ENCODE data around the gene EXOC4. TPM values are rescaled to one million over a fixed set of nuclear protein-coding genes. Genes with fewer than 3 reads are reported as not detected.

Gene EXOC4
- total RNA-seq, 1 experiment from 2014 or later: 75.8 TPM

GRCh38 chr7:133217773-133218172 is 35.1 kb upstream of the EXOC4 start:
- H2BK120ac ChIP-seq (ENCODE audit: low read depth, low read length, poor library complexity, severe bottlenecking): no peak overlapping the region
- no peak overlapping the region for H4K5ac ChIP-seq (ENCODE audit: insufficient read length, low read depth, low read length)
- H3K56ac ChIP-seq (ENCODE audit: insufficient read length, low read depth, low read length): no peak overlapping the region
- no peak overlapping the region for H3K27ac ChIP-seq (ENCODE audit: insufficient read length, low read depth, low read length)
- Mint-ChIP-seq H3K4me1 (no peaks in the 10 kb centered on the region), H3K9me3 (peaks cover 2% of the 10 kb centered on the region in 2 experiments; a peak in 2 of 5 replicates), H3K4me3 (no peak overlapping the region), H3K36me3 (ENCODE audit: insufficient read depth in 1 of 3, low read depth in 3 of 3) (no peaks in the 10 kb centered on the region; a peak in 1 of 7 replicates), H3K27ac (no peak overlapping the region), H3K27me3 (ENCODE audit: low read depth) (no peaks in the 10 kb centered on the region; the same call in 1 of the 2 replicates)
- H3K9me3 ChIP-seq (ENCODE audit: control insufficient read depth, low read depth, low read length): no peaks in the 10 kb centered on the region
- no peak overlapping the region for H3K4ac ChIP-seq (ENCODE audit: low read depth, low read length)
- WGBS (ENCODE audit: extremely low coverage, insufficient read length, low lambda C conversion rate): no CpG with 5 or more reads among the region's 3 CpGs
- H2BK20ac ChIP-seq (ENCODE audit: low read depth, low read length, poor library complexity, severe bottlenecking): no peak overlapping the region
- no peak overlapping the region for H2AFZ ChIP-seq (ENCODE audit: low read length)
- no peak overlapping the region for H2AK5ac ChIP-seq (ENCODE audit: insufficient read length, low read length)
- H2BK15ac ChIP-seq (ENCODE audit: low read depth, low read length): no peak overlapping the region
- no peak overlapping the region for H4K8ac ChIP-seq (replicated peaks; ENCODE audit: insufficient read length, low read depth, low read length)
- no peak for DNase-seq
- H3K18ac ChIP-seq (ENCODE audit: insufficient read length, low read depth, low read length): no peak overlapping the region
- H3K27me3 ChIP-seq (ENCODE audit: insufficient read depth, low read length): no peaks in the 10 kb centered on the region
- H3K79me2 ChIP-seq (ENCODE audit: insufficient read depth, low read length): no peaks in the 10 kb centered on the region
- no peaks in the 10 kb centered on the region for H3K23me2 ChIP-seq (ENCODE audit: insufficient read length, low read depth, low read length, poor library complexity, severe bottlenecking)
- no peaks in the 10 kb centered on the region for H3K79me1 ChIP-seq (ENCODE audit: insufficient read depth, low read depth, low read length, poor library complexity, severe bottlenecking)
- H3T11ph ChIP-seq (ENCODE audit: low read length): no peak overlapping the region
- H4K91ac ChIP-seq (ENCODE audit: insufficient read length, low read depth, low read length): no peak overlapping the region
- H3K23ac ChIP-seq (ENCODE audit: insufficient read length, low read depth, low read length): no peak overlapping the region
- no peak overlapping the region for H2BK12ac ChIP-seq (ENCODE audit: insufficient read length, low read depth, low read length)
- no peaks in the 10 kb centered on the region for H4K20me1 ChIP-seq (ENCODE audit: control insufficient read depth, insufficient read depth, insufficient read length)
- H2BK5ac ChIP-seq (ENCODE audit: insufficient read length, low read length): no peak overlapping the region
- H3K9ac ChIP-seq (ENCODE audit: extremely low read depth, insufficient read length, low read length): no peak overlapping the region
- H3K14ac ChIP-seq (ENCODE audit: insufficient read depth, low read length): no peak overlapping the region
- H3K4me2 ChIP-seq (ENCODE audit: insufficient read depth, insufficient read length, low read length): no peak overlapping the region
- no peaks in the 10 kb centered on the region for H3K4me1 ChIP-seq (ENCODE audit: insufficient read depth, low read length)
- no peak for TF ChIP-seq CTCF (conservative IDR thresholded peaks at IDR 0.05)
